GM23338 (cell line): ENCODE measurements around the gene MTOR.

Experiments
- CREB1 ChIP-seq: fragments of 250-450 bp; sonication (Bioruptor Pico); IDR thresholded peaks from 2 replicates; pipeline ENCODE4 v1.5.0; 2020; ENCODE audit warnings: low read depth, mild to moderate bottlenecking, moderate library complexity
- EZH2 ChIP-seq: fragments of 200-600 bp; sonication (generic); IDR thresholded peaks from one replicate; pipeline ENCODE4 v1.8.0; 2017; ENCODE audit warnings: antibody characterized with exemption, mild to moderate bottlenecking, low read depth; ENCODE audit not compliant: unreplicated experiment
- EZH2phosphoT487 ChIP-seq: fragments of 200-600 bp; sonication (generic); IDR thresholded peaks from one replicate; pipeline ENCODE4 v1.8.1; 2018; ENCODE audit warnings: antibody characterized with exemption; ENCODE audit not compliant: unreplicated experiment
- JUNB ChIP-seq: IDR thresholded peaks from one replicate; pipeline ENCODE4 v1.6.1; 2016; ENCODE audit warnings: antibody characterized with exemption; ENCODE audit not compliant: unreplicated experiment
- POLR2AphosphoS5 ChIP-seq: IDR thresholded peaks from 2 replicates; pipeline ENCODE4 v1.6.1; 2016; ENCODE audit warnings: antibody characterized with exemption, low read depth
- STAT1 ChIP-seq: IDR thresholded peaks from one replicate; pipeline ENCODE4 v1.6.1; 2016; ENCODE audit warnings: antibody characterized with exemption; ENCODE audit not compliant: unreplicated experiment
- ZNF331 ChIP-seq: fragments of 250-450 bp; sonication (Bioruptor Pico); IDR thresholded peaks from 2 replicates; pipeline ENCODE4 v1.5.0; 2020; ENCODE audit warnings: low read depth, mild to moderate bottlenecking, moderate library complexity
- TF ChIP-seq, protein P1 (sequence below), 2 experiments: fragments of 200-600 bp in 1 of 2; sonication (generic) in 1 of 2; conservative IDR thresholded peaks; 2 replicates each; pipeline versions ENCODE4 v1.5.1 to v1.6.1; 2016 to 2017; ENCODE audit warnings: antibody characterized with exemption in 2 of 2, low read depth in 2 of 2, mild to moderate bottlenecking in 2 of 2, moderate library complexity in 1 of 2
- TF ChIP-seq, protein P2 (sequence below): IDR thresholded peaks from one replicate; pipeline ENCODE4 v1.6.1; 2018; ENCODE audit warnings: antibody characterized with exemption; ENCODE audit not compliant: unreplicated experiment
- TF ChIP-seq, protein P3 (sequence below): IDR thresholded peaks from 2 replicates; pipeline ENCODE4 v1.6.1; 2016; ENCODE audit warnings: antibody characterized with exemption
- TF ChIP-seq, protein P4 (sequence below): fragments of 250-450 bp; sonication (Bioruptor Pico); IDR thresholded peaks from 2 replicates; pipeline ENCODE4 v1.5.0; 2020; ENCODE audit warnings: mild to moderate bottlenecking, moderate library complexity

DNA sequence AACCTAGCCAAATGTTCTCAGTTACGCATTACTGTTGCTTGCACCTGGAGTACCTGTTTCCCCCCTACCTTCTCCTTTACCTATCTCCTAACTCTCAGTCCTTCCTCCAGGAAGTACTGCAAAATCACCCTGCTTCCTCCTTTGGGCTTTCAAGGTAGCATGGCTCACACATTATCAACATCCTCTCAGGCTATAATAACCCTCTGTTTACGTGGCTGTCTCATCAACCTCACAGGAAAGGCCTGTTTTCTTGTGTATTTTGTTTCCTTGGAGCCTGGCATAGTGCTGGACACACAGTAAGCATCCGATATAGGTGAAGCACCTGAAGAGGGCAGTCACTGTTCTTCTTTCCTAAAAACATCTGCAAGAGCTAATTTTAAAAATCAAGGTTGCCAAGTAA lies 105.9 kb downstream of the MTOR start:
- TF ChIP-seq POLR2AphosphoS5 (no peak), EZH2 (no peak), JUNB (no peak), CREB1 (CRISPR knock-in tag) (no peak), EZH2phosphoT487 (no peak), ZNF331 (CRISPR knock-in tag) (no peak), STAT1 (no peak)
- TF ChIP-seq, protein P1, sequence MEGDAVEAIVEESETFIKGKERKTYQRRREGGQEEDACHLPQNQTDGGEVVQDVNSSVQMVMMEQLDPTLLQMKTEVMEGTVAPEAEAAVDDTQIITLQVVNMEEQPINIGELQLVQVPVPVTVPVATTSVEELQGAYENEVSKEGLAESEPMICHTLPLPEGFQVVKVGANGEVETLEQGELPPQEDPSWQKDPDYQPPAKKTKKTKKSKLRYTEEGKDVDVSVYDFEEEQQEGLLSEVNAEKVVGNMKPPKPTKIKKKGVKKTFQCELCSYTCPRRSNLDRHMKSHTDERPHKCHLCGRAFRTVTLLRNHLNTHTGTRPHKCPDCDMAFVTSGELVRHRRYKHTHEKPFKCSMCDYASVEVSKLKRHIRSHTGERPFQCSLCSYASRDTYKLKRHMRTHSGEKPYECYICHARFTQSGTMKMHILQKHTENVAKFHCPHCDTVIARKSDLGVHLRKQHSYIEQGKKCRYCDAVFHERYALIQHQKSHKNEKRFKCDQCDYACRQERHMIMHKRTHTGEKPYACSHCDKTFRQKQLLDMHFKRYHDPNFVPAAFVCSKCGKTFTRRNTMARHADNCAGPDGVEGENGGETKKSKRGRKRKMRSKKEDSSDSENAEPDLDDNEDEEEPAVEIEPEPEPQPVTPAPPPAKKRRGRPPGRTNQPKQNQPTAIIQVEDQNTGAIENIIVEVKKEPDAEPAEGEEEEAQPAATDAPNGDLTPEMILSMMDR (conservative IDR thresholded peaks at IDR 0.05; ENCODE audit: low read depth in 2 of 2), result no peak
- TF ChIP-seq, protein P2, sequence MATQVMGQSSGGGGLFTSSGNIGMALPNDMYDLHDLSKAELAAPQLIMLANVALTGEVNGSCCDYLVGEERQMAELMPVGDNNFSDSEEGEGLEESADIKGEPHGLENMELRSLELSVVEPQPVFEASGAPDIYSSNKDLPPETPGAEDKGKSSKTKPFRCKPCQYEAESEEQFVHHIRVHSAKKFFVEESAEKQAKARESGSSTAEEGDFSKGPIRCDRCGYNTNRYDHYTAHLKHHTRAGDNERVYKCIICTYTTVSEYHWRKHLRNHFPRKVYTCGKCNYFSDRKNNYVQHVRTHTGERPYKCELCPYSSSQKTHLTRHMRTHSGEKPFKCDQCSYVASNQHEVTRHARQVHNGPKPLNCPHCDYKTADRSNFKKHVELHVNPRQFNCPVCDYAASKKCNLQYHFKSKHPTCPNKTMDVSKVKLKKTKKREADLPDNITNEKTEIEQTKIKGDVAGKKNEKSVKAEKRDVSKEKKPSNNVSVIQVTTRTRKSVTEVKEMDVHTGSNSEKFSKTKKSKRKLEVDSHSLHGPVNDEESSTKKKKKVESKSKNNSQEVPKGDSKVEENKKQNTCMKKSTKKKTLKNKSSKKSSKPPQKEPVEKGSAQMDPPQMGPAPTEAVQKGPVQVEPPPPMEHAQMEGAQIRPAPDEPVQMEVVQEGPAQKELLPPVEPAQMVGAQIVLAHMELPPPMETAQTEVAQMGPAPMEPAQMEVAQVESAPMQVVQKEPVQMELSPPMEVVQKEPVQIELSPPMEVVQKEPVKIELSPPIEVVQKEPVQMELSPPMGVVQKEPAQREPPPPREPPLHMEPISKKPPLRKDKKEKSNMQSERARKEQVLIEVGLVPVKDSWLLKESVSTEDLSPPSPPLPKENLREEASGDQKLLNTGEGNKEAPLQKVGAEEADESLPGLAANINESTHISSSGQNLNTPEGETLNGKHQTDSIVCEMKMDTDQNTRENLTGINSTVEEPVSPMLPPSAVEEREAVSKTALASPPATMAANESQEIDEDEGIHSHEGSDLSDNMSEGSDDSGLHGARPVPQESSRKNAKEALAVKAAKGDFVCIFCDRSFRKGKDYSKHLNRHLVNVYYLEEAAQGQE, result no peak
- TF ChIP-seq, protein P3, sequence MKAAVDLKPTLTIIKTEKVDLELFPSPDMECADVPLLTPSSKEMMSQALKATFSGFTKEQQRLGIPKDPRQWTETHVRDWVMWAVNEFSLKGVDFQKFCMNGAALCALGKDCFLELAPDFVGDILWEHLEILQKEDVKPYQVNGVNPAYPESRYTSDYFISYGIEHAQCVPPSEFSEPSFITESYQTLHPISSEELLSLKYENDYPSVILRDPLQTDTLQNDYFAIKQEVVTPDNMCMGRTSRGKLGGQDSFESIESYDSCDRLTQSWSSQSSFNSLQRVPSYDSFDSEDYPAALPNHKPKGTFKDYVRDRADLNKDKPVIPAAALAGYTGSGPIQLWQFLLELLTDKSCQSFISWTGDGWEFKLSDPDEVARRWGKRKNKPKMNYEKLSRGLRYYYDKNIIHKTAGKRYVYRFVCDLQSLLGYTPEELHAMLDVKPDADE, result no peak
- TF ChIP-seq, protein P4, sequence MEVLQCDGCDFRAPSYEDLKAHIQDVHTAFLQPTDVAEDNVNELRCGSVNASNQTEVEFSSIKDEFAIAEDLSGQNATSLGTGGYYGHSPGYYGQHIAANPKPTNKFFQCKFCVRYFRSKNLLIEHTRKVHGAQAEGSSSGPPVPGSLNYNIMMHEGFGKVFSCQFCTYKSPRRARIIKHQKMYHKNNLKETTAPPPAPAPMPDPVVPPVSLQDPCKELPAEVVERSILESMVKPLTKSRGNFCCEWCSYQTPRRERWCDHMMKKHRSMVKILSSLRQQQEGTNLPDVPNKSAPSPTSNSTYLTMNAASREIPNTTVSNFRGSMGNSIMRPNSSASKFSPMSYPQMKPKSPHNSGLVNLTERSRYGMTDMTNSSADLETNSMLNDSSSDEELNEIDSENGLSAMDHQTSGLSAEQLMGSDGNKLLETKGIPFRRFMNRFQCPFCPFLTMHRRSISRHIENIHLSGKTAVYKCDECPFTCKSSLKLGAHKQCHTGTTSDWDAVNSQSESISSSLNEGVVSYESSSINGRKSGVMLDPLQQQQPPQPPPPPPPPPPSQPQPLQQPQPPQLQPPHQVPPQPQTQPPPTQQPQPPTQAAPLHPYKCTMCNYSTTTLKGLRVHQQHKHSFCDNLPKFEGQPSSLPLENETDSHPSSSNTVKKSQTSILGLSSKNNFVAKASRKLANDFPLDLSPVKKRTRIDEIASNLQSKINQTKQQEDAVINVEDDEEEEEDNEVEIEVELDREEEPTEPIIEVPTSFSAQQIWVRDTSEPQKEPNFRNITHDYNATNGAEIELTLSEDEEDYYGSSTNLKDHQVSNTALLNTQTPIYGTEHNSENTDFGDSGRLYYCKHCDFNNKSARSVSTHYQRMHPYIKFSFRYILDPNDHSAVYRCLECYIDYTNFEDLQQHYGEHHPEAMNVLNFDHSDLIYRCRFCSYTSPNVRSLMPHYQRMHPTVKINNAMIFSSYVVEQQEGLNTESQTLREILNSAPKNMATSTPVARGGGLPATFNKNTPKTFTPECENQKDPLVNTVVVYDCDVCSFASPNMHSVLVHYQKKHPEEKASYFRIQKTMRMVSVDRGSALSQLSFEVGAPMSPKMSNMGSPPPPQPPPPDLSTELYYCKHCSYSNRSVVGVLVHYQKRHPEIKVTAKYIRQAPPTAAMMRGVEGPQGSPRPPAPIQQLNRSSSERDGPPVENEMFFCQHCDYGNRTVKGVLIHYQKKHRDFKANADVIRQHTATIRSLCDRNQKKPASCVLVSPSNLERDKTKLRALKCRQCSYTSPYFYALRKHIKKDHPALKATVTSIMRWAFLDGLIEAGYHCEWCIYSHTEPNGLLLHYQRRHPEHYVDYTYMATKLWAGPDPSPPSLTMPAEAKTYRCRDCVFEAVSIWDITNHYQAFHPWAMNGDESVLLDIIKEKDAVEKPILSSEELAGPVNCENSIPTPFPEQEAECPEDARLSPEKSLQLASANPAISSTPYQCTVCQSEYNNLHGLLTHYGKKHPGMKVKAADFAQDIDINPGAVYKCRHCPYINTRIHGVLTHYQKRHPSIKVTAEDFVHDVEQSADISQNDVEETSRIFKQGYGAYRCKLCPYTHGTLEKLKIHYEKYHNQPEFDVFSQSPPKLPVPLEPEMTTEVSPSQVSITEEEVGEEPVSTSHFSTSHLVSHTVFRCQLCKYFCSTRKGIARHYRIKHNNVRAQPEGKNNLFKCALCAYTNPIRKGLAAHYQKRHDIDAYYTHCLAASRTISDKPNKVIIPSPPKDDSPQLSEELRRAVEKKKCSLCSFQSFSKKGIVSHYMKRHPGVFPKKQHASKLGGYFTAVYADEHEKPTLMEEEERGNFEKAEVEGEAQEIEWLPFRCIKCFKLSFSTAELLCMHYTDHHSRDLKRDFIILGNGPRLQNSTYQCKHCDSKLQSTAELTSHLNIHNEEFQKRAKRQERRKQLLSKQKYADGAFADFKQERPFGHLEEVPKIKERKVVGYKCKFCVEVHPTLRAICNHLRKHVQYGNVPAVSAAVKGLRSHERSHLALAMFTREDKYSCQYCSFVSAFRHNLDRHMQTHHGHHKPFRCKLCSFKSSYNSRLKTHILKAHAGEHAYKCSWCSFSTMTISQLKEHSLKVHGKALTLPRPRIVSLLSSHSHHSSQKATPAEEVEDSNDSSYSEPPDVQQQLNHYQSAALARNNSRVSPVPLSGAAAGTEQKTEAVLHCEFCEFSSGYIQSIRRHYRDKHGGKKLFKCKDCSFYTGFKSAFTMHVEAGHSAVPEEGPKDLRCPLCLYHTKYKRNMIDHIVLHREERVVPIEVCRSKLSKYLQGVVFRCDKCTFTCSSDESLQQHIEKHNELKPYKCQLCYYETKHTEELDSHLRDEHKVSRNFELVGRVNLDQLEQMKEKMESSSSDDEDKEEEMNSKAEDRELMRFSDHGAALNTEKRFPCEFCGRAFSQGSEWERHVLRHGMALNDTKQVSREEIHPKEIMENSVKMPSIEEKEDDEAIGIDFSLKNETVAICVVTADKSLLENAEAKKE, result no peak
